Central memory CD8-positive, alpha-beta T cell (primary cell): Measurements from ENCODE around the gene DHX57.
A peak's percentile ranks its signal among the peaks of the same experiment; 100 is the strongest.

Source experiments
- ATAC-seq: fragments of 150-1000 bp; cut with Tn5 transposase; replicated peaks from 2 replicates; pipeline ENCODE4 v1.10.0; 2022; ENCODE audit warnings: mild to moderate bottlenecking, moderate FRiP score, moderate number of reproducible peaks; ENCODE audit not compliant: poor library complexity, severe bottlenecking; ENCODE audit errors: extremely low read depth
- DNase-seq, 2 donors: peaks; one replicate each; pipeline ENCODE4 v3.0.0; 2021; ENCODE audit warnings: low spot score in 2 of 2
- H3K27ac Mint-ChIP-seq: one replicate; pipeline ENCODE4 v1.8.0; 2022; ENCODE audit warnings: low read depth, mild to moderate bottlenecking, moderate library complexity, mixed read lengths
- H3K27me3 Mint-ChIP-seq: one replicate; pipeline ENCODE4 v1.8.0; 2022; ENCODE audit warnings: mixed read lengths
- H3K36me3 Mint-ChIP-seq: one replicate; pipeline ENCODE4 v1.8.0; 2022; ENCODE audit warnings: mild to moderate bottlenecking, moderate library complexity, mixed read lengths; ENCODE audit not compliant: insufficient read depth
- H3K4me1 Mint-ChIP-seq: one replicate; pipeline ENCODE4 v1.8.0; 2022; ENCODE audit warnings: mixed read lengths
- H3K4me3 Mint-ChIP-seq: one replicate; pipeline ENCODE4 v1.8.0; 2022; ENCODE audit warnings: mild to moderate bottlenecking, moderate library complexity, mixed read lengths
- H3K9me3 Mint-ChIP-seq: one replicate; pipeline ENCODE4 v1.8.0; 2022; ENCODE audit warnings: mixed read lengths

DHX57 gene

DNA sequence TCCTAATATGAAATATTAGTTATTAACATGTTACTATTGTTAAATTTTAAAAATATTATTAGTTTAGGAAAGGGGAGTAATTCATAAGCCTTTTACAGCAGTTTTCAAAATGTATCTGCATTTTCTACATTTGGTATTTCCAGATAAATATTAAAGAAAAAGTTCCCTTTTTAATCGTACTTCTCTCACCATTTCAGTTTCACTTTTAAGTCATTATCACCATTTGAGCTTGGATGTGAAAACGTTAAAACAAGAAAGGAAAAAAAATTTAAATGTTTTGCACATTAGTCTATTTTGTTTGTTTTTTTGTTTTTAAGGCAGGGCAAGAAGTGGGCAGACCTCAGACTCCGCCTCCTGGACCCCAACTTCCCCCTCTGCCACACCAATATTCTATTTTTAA lies 121.2 kb downstream of the DHX57 start:
- peak overlapping the region; percentile 68 for H3K4me3 Mint-ChIP-seq
- H3K27me3 Mint-ChIP-seq: no peaks in the 10 kb centered on the region
- ATAC-seq (no peak), DNase-seq (no peak)
- H3K27ac Mint-ChIP-seq: peak overlapping the region; percentile 82
- H3K9me3 Mint-ChIP-seq: no peaks in the 10 kb centered on the region
- H3K4me1 Mint-ChIP-seq: peaks cover 22% of the 10 kb centered on the region
- peaks cover 27% of the 10 kb centered on the region for H3K36me3 Mint-ChIP-seq

DNA sequence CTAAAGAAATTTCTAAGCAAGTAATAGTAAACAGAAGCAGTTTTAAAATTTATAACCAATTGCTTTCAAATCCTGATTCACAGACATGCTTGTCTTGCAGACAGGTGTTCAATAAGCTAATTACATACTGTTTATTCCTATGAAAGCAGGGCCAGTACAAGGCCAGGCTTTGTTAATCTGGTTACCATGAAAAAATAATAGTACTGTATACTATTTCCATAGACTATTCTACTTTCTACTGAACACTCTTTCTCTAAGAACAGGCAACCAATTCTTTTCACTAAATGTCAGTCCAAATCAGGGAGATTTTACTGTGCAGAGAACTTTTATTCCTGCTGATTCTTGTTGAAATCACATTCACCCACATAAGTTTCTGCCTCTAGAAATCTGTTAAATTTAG lies 121.7 kb downstream of the DHX57 start:
- Mint-ChIP-seq H3K4me3 (peak overlapping the region; percentile 68), H3K27ac (peak overlapping the region; percentile 82), H3K36me3 (peaks cover 31% of the 10 kb centered on the region), H3K27me3 (no peaks in the 10 kb centered on the region), H3K4me1 (peaks cover 25% of the 10 kb centered on the region), H3K9me3 (no peaks in the 10 kb centered on the region)
- DNase-seq (no peak), ATAC-seq (no peak)

DNA sequence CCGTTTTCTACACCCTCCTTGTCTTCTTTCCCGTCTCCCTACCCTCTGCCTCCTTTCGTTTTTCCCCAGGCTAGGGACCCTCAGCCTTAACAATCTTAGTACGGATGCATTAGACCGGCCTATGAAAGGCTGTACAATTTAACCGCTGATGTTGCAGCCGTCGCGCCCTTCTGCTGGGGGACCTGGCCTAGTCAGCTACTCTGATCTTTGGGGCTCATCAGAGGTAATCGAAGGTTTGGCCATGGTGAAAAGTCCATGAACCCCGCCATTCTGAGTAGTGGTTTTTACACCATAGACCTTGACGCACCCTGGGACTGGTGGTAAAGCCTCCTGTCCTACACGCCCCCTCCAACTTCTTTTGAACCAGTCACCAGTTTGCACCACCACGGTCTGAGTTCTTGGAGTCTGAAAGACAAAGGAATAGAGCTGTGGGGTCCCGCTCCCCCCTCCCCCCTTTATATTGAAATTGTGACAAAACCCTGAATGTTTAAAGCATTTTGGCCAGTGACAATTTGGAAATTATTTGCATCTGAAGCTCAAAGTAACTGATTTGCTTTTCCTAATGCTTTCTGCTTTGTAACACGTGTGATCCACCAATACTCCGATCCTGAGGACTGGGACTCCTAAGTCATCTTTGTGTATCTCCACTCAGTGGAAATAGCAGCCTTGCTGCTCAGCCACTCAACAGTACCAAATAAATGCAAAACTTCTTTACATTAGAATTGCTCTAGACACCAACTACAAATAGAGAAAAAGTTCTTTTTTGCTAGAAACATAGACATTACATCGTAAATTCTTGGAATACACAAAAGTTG lies 123.9 kb downstream of the DHX57 start:
- Mint-ChIP-seq H3K9me3 (no peaks in the 10 kb centered on the region), H3K27me3 (no peaks in the 10 kb centered on the region), H3K4me3 (peak overlapping the region; percentile 99), H3K36me3 (peaks cover 53% of the 10 kb centered on the region), H3K4me1 (peaks cover 47% of the 10 kb centered on the region), H3K27ac (peak overlapping the region; percentile 100)
- ATAC-seq: peak; percentile 34
- DNase-seq: no peak

GRCh38 chr2:38750891-38751595 lies 124.7 kb downstream of the DHX57 start, which contains the start of gene SRSF7:
TSS of gene SRSF7 (minus strand) at chr2:38751361. CDS start at chr2:38751256, 105 bp downstream.
- peak; percentile 71 for ATAC-seq
- H3K4me3 Mint-ChIP-seq: peak within 1 kb of the TSS; percentile 99
- peaks cover 55% of the 10 kb centered on the region for H3K4me1 Mint-ChIP-seq

DNA sequence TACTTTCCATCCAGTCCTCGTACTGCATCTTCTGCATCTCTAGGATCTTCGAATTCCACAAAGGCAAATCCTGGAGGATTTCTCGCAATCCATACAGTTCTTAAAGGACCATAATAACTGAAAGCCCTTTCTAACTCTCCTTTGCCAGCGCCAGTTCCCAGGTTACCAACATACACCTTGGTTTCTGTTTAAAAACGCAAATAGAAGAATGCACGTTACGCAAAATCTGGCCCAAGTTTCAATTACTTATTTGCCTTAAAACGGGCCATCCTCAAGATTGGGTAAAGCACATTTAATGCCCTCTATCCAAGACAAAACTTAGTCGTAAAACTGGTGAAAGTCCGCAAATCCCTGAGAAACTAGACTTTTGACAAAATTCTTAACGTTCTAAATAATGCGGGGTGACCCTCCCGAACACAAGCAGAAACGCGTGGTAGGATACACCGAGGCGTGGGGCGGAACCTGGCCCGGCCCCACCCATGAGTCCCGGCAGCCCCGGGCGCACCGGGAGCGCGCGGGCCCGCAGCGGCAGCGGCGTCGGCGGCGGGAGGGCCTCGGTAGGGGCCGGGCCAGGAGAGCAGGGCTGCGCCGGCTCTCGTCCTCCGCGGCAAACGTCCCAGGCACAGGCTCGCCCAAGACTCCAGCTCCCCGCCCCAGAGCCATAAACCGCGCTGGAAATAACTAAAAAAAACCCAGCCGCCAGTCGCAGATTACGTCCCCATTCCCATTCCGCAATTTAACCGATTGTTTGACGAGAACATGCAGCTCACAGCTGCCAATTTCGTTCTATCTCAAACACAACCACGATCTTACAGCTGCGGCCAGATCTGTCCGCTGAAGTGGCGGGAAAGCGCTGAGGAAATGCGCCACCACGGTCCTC lies 125.5 kb downstream of the DHX57 start:
- Mint-ChIP-seq H3K4me1 (peaks cover 63% of the 10 kb centered on the region), H3K27me3 (no peaks in the 10 kb centered on the region), H3K36me3 (peaks cover 68% of the 10 kb centered on the region), H3K27ac (peak overlapping the region; percentile 100), H3K4me3 (peak overlapping the region; percentile 99), H3K9me3 (no peaks in the 10 kb centered on the region)
- ATAC-seq (peak; percentile 10), DNase-seq (no peak)

More at GRCh38 chr2:38750891-38751595, 124.7 kb downstream of the DHX57 start, which contains the start of gene SRSF7:
- no peaks in the 10 kb centered on the region for H3K27me3 Mint-ChIP-seq
- no peaks in the 10 kb centered on the region for H3K9me3 Mint-ChIP-seq
- peak; percentile 97 to 98 for DNase-seq
- H3K27ac Mint-ChIP-seq: peak within 1 kb of the TSS; percentile 100
- H3K36me3 Mint-ChIP-seq: peaks cover 60% of the 10 kb centered on the region

- no peaks in the 10 kb centered on the region for H3K27me3 Mint-ChIP-seq
- no peaks in the 10 kb centered on the region for H3K9me3 Mint-ChIP-seq
- ATAC-seq (no peak), DNase-seq (no peak)
- peaks cover 74% of the 10 kb centered on the region for H3K4me1 Mint-ChIP-seq
- H3K4me3 Mint-ChIP-seq: peak overlapping the region; percentile 99
- H3K36me3 Mint-ChIP-seq: peaks cover 79% of the 10 kb centered on the region
- peak overlapping the region; percentile 100 for H3K27ac Mint-ChIP-seq
Observed at GRCh38 chr2:38748943-38749804, 126.6 kb downstream of the DHX57 start.

- peak overlapping the region; percentile 99 for H3K4me3 Mint-ChIP-seq
- peaks cover 87% of the 10 kb centered on the region for H3K36me3 Mint-ChIP-seq
- H3K27ac Mint-ChIP-seq: peak overlapping the region; percentile 100
- DNase-seq (no peak), ATAC-seq (no peak)
- no peaks in the 10 kb centered on the region for H3K27me3 Mint-ChIP-seq
- H3K4me1 Mint-ChIP-seq: peaks cover 77% of the 10 kb centered on the region
- H3K9me3 Mint-ChIP-seq: no peaks in the 10 kb centered on the region
Observed at GRCh38 chr2:38748391-38748790, 127.3 kb downstream of the DHX57 start.

GRCh38 chr2:38747819-38748218 lies 127.9 kb downstream of the DHX57 start:
- Mint-ChIP-seq H3K27me3 (no peaks in the 10 kb centered on the region), H3K27ac (peak overlapping the region; percentile 100), H3K9me3 (no peaks in the 10 kb centered on the region), H3K36me3 (peaks cover 89% of the 10 kb centered on the region), H3K4me3 (peak overlapping the region; percentile 99), H3K4me1 (peaks cover 77% of the 10 kb centered on the region)
- ATAC-seq (no peak), DNase-seq (no peak)
